ENCODE results near the gene UBTD2.

GRCh38 chr5:172172912-172173563 is 110.5 kb downstream of the UBTD2 start:
- TF ChIP-seq CTCF (IDR thresholded peaks at IDR 0.05), result no peak
- no peak for TF ChIP-seq TCF7 (CRISPR knock-in tag; IDR thresholded peaks at IDR 0.05; ENCODE audit: low read depth)
- TF ChIP-seq, protein P1, sequence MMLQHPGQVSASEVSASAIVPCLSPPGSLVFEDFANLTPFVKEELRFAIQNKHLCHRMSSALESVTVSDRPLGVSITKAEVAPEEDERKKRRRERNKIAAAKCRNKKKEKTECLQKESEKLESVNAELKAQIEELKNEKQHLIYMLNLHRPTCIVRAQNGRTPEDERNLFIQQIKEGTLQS (CRISPR knock-in tag; conservative IDR thresholded peaks at IDR 0.05), result no peak

Data from WTC11 (cell line).